Activated naive CD4-positive, alpha-beta T cell treated with anti-CD3 and anti-CD28 coated beads, Interleukin-2, amount 10 ng/mL, durations not matched to agents 7 days and 5 days (primary cell): ENCODE results near the gene SPINK14.

Experiments used
- CTCF ChIA-PET: fragments of 350-600 bp; sonication (Branson Sonifier 250); formaldehyde crosslinking; loops from one replicate; lab custom pipeline; 2021; ENCODE audit warnings: antibody characterized with exemption; lab: Charles Lee
- DNase-seq: peaks from one replicate; pipeline ENCODE4 v3.0.0-alpha.2; 2020
- H3K27ac Mint-ChIP-seq: one replicate; pipeline ENCODE4 v1.8.0; 2021; ENCODE audit warnings: mild to moderate bottlenecking, moderate library complexity, mixed read lengths
- H3K27me3 Mint-ChIP-seq: one replicate; pipeline ENCODE4 v1.8.0; 2021; ENCODE audit warnings: mild to moderate bottlenecking, mixed read lengths
- H3K36me3 Mint-ChIP-seq: one replicate; pipeline ENCODE4 v1.8.0; 2021; ENCODE audit warnings: mixed read lengths
- H3K4me1 Mint-ChIP-seq: one replicate; pipeline ENCODE4 v1.8.0; 2021; ENCODE audit warnings: mixed read lengths
- H3K4me3 Mint-ChIP-seq: one replicate; pipeline ENCODE4 v1.8.0; 2021; ENCODE audit warnings: mild to moderate bottlenecking, moderate library complexity, mixed read lengths
- H3K9me3 Mint-ChIP-seq: one replicate; pipeline ENCODE4 v1.8.0; 2021; ENCODE audit warnings: mixed read lengths

The SPINK14 gene

GRCh38 chr5:148166550-148167283 lies 1.6 kb upstream of the SPINK14 start:
- H3K27me3 Mint-ChIP-seq, result peaks cover 3% of the 10 kb centered on the region
- no peaks in the 10 kb centered on the region for H3K36me3 Mint-ChIP-seq
- H3K9me3 Mint-ChIP-seq, result no peaks in the 10 kb centered on the region
- CTCF ChIA-PET, result no interaction called here
- no peak overlapping the region for H3K27ac Mint-ChIP-seq
- no peaks in the 10 kb centered on the region for H3K4me1 Mint-ChIP-seq
- DNase-seq, result no peak
- no peak overlapping the region for H3K4me3 Mint-ChIP-seq

GRCh38 chr5:148172377-148172776 lies 4.0 kb downstream of the SPINK14 start:
- Mint-ChIP-seq H3K27ac (no peak overlapping the region), H3K27me3 (no peaks in the 10 kb centered on the region), H3K36me3 (no peaks in the 10 kb centered on the region), H3K4me3 (no peak overlapping the region), H3K9me3 (no peaks in the 10 kb centered on the region), H3K4me1 (no peaks in the 10 kb centered on the region)
- CTCF ChIA-PET, result interaction anchor here (1.9 kb wide), 1 partner anchor 559 kb away, joined by 5 read pairs; no protein-coding TSS in a partner anchor
- no peak for DNase-seq

GRCh38 chr5:148176480-148176879 lies 8.1 kb downstream of the SPINK14 start:
- H3K9me3 Mint-ChIP-seq, result no peaks in the 10 kb centered on the region
- no peaks in the 10 kb centered on the region for H3K27me3 Mint-ChIP-seq
- no peaks in the 10 kb centered on the region for H3K4me1 Mint-ChIP-seq
- no peak for DNase-seq
- no peak overlapping the region for H3K4me3 Mint-ChIP-seq
- CTCF ChIA-PET, result interaction anchor here (1.0 kb wide), 2 partner anchors 13 to 554 kb away, joined by 3 to 4 read pairs; no protein-coding TSS in a partner anchor
- no peak overlapping the region for H3K27ac Mint-ChIP-seq
- H3K36me3 Mint-ChIP-seq, result no peaks in the 10 kb centered on the region

- Mint-ChIP-seq H3K27ac (no peak overlapping the region), H3K4me3 (no peak overlapping the region), H3K9me3 (no peaks in the 10 kb centered on the region), H3K27me3 (no peaks in the 10 kb centered on the region), H3K36me3 (no peaks in the 10 kb centered on the region), H3K4me1 (no peaks in the 10 kb centered on the region)
- no peak for DNase-seq
- CTCF ChIA-PET, result interaction anchor here (0.8 kb wide), 1 partner anchor 554 kb away, joined by 4 read pairs; no protein-coding TSS in a partner anchor
Measured at GRCh38 chr5:148177207-148177606, 8.9 kb downstream of the SPINK14 start.

GRCh38 chr5:148179234-148179824 lies 11.0 kb downstream of the SPINK14 start:
- Mint-ChIP-seq H3K27me3 (no peaks in the 10 kb centered on the region), H3K4me3 (no peak overlapping the region), H3K36me3 (no peaks in the 10 kb centered on the region), H3K27ac (no peak overlapping the region), H3K4me1 (no peaks in the 10 kb centered on the region), H3K9me3 (no peaks in the 10 kb centered on the region)
- no peak for DNase-seq
- CTCF ChIA-PET, result interaction anchor here (0.8 to 3.0 kb wide), 7 partner anchors 10 to 554 kb away, joined by 3 to 23 read pairs (median 4); no protein-coding TSS in a partner anchor

- no peaks in the 10 kb centered on the region for H3K36me3 Mint-ChIP-seq
- H3K9me3 Mint-ChIP-seq, result no peaks in the 10 kb centered on the region
- no peaks in the 10 kb centered on the region for H3K4me1 Mint-ChIP-seq
- CTCF ChIA-PET, result interaction anchor here (1.3 kb wide), 3 partner anchors 188 to 546 kb away, joined by 5 read pairs; no protein-coding TSS in a partner anchor
- no peak overlapping the region for H3K4me3 Mint-ChIP-seq
- no peaks in the 10 kb centered on the region for H3K27me3 Mint-ChIP-seq
- no peak overlapping the region for H3K27ac Mint-ChIP-seq
- no peak for DNase-seq
Measured at GRCh38 chr5:148186248-148187003, 18.1 kb downstream of the SPINK14 start.

- no peak overlapping the region for H3K4me3 Mint-ChIP-seq
- no peaks in the 10 kb centered on the region for H3K9me3 Mint-ChIP-seq
- no peaks in the 10 kb centered on the region for H3K36me3 Mint-ChIP-seq
- no peak for DNase-seq
- H3K27me3 Mint-ChIP-seq, result no peaks in the 10 kb centered on the region
- CTCF ChIA-PET, result no interaction called here
- no peaks in the 10 kb centered on the region for H3K4me1 Mint-ChIP-seq
- no peak overlapping the region for H3K27ac Mint-ChIP-seq
Measured at GRCh38 chr5:148191010-148191409, 22.7 kb downstream of the SPINK14 start.

GRCh38 chr5:148193202-148193601 lies 24.9 kb downstream of the SPINK14 start:
- Mint-ChIP-seq H3K27me3 (no peaks in the 10 kb centered on the region), H3K4me3 (no peak overlapping the region), H3K4me1 (no peaks in the 10 kb centered on the region), H3K9me3 (no peaks in the 10 kb centered on the region), H3K36me3 (no peaks in the 10 kb centered on the region), H3K27ac (no peak overlapping the region)
- DNase-seq, result no peak
- CTCF ChIA-PET, result no interaction called here

- no peaks in the 10 kb centered on the region for H3K36me3 Mint-ChIP-seq
- no peak overlapping the region for H3K4me3 Mint-ChIP-seq
- H3K9me3 Mint-ChIP-seq, result no peaks in the 10 kb centered on the region
- CTCF ChIA-PET, result no interaction called here
- no peak for DNase-seq
- no peak overlapping the region for H3K27ac Mint-ChIP-seq
- no peaks in the 10 kb centered on the region for H3K27me3 Mint-ChIP-seq
- no peaks in the 10 kb centered on the region for H3K4me1 Mint-ChIP-seq
Measured at GRCh38 chr5:148201151-148201550, 32.8 kb downstream of the SPINK14 start.

- Mint-ChIP-seq H3K4me3 (no peak within 1 kb of the TSS), H3K36me3 (no peaks in the 10 kb centered on the region), H3K27ac (no peak within 1 kb of the TSS), H3K9me3 (no peaks in the 10 kb centered on the region), H3K27me3 (no peaks in the 10 kb centered on the region), H3K4me1 (no peaks in the 10 kb centered on the region)
- CTCF ChIA-PET, result no interaction called here
- DNase-seq, result no peak
Measured at GRCh38 chr5:148202531-148203203, 34.3 kb downstream of the SPINK14 start, which contains the start of gene SPINK6. TSS of gene SPINK6 (plus strand) at chr5:148203042. CDS start at chr5:148203097, 55 bp downstream.

GRCh38 chr5:148205044-148205806 lies 36.9 kb downstream of the SPINK14 start:
- CTCF ChIA-PET, result no interaction called here
- Mint-ChIP-seq H3K27ac (no peak overlapping the region), H3K36me3 (no peaks in the 10 kb centered on the region), H3K4me3 (no peak overlapping the region), H3K4me1 (no peaks in the 10 kb centered on the region), H3K27me3 (no peaks in the 10 kb centered on the region), H3K9me3 (no peaks in the 10 kb centered on the region)
- no peak for DNase-seq

GRCh38 chr5:148205865-148206264 lies 37.5 kb downstream of the SPINK14 start:
- Mint-ChIP-seq H3K36me3 (no peaks in the 10 kb centered on the region), H3K4me1 (no peaks in the 10 kb centered on the region), H3K27ac (no peak overlapping the region), H3K9me3 (no peaks in the 10 kb centered on the region), H3K27me3 (no peaks in the 10 kb centered on the region), H3K4me3 (no peak overlapping the region)
- DNase-seq, result no peak
- CTCF ChIA-PET, result no interaction called here

GRCh38 chr5:148206620-148207019 lies 38.3 kb downstream of the SPINK14 start:
- no peak overlapping the region for H3K27ac Mint-ChIP-seq
- no peak overlapping the region for H3K4me3 Mint-ChIP-seq
- H3K9me3 Mint-ChIP-seq, result no peaks in the 10 kb centered on the region
- no peaks in the 10 kb centered on the region for H3K27me3 Mint-ChIP-seq
- H3K36me3 Mint-ChIP-seq, result no peaks in the 10 kb centered on the region
- no peak for DNase-seq
- no peaks in the 10 kb centered on the region for H3K4me1 Mint-ChIP-seq
- CTCF ChIA-PET, result no interaction called here
